ENCODE data around the gene CC2D1B.
"Not testable (repeated sequence)": the region's sequence is repeated elsewhere in the genome, so short reads cannot be mapped to it uniquely, and the experiment has no call there.

CC2D1B gene, protein sequence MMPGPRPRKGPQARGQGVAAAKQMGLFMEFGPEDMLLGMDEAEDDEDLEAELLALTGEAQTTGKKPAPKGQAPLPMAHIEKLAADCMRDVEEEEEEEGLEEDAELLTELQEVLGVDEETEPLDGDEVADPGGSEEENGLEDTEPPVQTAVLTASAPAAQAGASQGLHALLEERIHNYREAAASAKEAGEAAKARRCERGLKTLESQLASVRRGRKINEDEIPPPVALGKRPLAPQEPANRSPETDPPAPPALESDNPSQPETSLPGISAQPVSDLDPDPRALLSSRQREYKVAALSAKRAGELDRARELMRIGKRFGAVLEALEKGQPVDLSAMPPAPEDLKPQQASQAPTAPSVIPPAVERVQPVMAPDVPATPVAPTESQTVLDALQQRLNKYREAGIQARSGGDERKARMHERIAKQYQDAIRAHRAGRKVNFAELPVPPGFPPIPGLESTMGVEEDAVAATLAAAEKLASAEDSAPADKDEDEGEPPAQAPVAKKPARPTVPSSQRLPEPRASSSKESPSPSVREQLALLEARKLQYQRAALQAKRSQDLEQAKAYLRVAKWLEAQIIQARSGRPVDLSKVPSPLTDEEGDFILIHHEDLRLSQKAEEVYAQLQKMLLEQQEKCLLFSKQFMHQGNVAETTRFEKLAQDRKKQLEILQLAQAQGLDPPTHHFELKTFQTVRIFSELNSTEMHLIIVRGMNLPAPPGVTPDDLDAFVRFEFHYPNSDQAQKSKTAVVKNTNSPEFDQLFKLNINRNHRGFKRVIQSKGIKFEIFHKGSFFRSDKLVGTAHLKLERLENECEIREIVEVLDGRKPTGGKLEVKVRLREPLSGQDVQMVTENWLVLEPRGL

DNA sequence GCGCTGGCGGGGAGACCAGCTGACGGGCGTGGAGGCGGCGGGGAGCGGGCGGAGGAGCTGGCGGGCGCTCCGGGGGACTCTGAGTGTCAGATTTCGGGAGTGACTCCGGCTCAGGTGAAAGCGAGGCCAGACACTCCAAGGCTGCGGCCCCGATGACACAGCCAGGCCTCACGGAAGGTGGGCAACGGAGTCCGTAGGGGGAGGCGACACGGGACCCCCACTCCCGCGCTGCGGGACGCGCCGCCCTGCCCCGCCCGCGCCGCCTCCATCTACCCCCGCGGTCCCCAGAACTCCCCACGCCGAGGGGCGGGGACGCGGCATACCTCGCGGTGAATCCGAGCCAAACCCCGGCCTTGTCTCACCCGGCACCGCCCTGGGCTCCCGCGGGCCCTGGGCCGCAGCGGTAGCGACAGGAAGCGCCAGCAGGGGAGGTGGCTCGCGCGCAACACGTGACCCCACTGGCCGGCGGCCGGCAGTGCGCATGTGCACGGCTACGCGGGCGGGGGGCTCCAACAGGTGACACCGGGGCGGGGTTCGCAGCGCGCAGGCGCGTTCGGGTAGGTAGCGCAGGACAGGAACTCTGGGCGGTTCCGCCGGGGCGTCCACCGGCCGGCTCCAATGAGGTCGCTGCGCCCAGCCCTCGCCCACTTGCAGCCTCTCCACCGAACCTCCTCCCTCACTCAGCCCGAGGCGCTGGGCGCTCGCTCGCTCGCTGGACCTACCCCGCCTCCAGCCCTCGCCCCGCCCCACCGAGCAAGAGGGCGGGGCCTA lies at the start of gene CC2D1B:
Gene CC2D1B (minus strand): TSS at position 460 of the 771 bp plus-strand sequence. CDS start 1,585 bp downstream, outside the sequence.
- peak; percentile 95 for DNase-seq

DNA sequence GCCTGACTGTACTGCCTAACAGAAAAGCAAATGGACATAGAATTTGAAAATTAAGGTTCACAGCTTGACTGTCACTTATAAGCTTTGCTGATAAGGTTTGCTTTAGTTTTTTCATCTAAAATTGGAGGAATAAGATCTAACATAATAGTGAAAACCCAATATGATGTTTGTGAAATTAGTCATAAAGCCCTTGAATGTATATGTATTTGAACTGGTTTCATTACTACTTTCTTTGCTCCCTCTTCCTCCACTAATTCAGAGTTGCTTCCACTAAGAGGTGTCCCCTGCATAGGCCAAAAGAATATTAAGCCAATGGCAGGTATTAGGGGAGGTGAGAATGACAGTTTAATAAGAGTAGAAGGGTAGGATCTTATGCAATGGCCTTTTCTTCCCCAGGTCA lies 48.9 kb upstream of the CC2D1B start:
- no peak for DNase-seq

DNA sequence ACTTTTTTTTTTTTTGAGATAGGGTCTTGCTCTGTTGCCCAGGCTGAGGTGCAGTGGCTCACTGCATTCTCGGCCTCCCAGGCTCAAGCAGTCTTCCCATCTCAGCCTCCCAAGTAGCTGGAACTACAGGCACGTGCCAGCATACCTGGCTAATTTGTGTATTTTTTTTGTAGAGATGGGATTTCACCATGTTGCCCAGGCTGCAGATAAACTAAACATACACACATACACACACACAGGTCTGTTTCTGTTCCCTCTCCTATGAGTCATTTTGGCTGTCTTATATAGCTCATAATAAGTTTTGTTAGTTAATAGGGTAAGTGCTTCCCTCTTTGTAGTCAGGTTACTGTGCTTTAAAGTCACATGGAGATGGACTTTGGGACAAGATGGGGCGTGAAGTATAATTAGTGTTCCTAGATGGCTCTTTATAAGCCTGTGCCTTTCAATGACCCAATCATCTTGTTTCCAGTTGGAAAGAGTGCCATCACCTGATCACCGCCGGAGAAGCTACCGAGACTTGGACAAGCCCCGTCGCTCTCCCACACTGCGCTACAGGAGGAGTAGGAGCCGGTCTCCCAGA lies 47.5 kb upstream of the CC2D1B start:
- no peak for DNase-seq

DNA sequence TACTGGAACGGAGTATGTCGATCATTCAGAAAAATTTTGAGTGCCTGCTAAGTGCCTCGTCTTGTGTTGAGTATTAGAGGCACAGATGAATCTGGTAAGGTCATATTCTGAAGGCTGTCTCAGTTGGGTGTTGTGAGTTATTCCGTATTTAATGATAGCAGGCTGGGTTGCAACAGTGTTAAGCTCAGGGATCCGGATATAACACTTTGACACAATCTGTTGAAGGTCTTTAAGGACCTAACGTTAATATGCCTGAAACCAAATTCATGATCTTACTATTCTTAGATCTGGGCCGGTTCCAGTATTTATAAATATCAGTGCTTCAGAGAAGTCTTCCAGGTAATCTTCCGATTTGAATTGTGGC lies 39.0 kb upstream of the CC2D1B start:
- DNase-seq, result no peak

DNA sequence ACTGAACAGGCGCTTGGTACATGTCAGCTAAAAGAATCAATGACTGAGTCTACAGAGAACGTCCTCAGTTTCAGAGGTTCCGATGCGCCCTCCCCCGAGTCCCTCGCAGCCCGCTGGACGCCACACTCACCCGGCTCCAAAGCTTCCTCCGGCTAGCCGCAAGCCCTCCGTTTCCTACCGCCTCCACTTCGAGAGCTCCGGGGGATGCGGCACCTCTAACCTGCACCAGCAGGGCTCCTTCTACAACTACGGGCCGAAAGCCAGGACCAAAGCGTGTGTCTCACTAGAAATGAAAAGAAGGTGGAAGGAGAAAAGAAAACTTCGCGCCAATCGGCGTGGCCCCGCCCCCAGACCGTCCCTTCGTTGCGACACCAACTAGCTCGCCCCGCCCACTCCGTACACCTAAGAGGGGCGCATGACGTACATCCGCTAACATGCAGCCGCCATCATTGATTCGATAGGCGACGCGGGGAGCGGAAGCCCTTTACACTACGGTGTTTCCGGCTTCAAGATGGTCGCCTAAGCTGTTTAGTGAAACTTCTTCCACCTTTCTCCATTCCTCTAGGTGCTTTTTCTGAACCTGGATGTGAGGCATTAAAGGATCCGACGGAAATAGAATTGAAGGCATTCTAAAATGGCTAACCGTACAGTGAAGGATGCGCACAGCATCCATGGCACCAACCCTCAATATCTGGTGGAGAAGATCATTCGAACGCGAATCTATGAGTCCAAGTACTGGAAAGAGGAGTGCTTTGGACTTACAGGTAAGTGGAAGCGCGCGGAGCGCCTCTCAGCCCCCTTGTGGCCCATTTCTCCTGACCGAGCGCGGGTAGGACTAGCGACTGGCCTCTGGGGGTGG lies 38.3 kb upstream of the CC2D1B start, which contains the start of the genes ORC1 and PRPF38A:
Gene ORC1 (minus strand): TSS at position 308 of the 859 bp plus-strand sequence. CDS start 2,200 bp downstream, outside the sequence.
Gene PRPF38A (plus strand): TSS at position 487 of the 859 bp plus-strand sequence. CDS start 148 bp downstream, at position 635.
- DNase-seq, result peak; percentile 95

DNA sequence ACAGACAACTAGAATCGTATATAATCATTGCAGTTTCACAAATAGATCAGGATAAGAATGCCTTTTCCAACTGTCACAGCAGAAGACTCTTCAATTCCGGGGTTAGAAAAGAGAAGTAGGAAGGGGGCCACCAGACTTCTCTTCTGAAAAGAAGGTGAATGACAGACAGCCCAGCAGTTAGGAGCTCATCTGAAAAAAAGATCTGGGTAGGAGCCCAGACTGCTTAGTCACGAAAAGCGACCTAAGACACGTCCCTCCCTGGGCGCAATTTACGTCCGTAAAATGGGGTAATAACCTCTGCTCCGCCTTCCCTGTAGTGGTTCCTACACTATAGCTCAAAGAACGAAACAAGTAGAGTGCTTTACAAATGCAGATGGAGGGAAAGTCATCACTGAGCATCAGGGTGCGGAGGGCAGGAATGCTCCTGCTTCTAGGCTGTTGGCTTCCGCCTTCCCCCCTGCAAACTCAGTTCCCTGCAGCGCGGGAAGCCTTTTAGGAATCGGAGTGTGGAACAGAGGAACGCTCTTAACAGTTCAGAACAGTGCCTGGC lies 37.6 kb upstream of the CC2D1B start:
- no peak for DNase-seq

DNA sequence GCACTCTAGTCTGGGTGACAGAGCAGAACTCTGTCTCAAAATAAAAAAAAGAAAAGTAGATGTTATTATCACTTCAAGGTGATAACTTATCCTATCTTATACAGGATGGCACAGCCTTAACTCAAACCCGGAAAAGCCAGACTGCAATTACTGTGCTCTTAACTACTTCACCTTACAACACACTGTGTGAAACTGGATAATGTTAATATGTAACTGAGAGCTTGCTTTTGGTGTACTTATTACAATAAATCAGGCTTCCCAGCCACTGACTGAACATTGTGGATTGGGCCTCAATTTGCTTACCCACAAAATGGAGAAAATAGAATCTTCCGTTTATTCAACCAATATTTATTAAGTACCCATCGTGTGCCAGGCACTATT lies 36.8 kb upstream of the CC2D1B start:
- no peak for DNase-seq

DNA sequence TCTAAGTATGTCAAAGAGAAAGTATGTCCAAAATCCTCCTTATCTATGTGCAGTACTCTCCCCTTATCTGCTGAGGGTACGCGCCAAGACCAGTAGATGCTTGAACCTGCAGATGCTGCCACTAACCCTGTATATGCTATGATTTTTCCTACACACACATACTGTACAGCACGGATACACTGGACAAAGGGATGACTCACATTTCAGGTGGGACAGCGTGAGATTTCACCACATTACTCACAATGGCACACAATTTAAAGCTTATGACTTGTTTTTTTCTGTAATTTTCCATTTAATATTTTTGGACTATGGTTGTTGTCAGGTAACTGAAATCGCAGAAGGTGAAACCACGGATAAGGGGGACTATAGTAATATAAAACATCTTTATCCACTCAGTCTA lies 34.1 kb upstream of the CC2D1B start:
- DNase-seq, result no peak

DNA sequence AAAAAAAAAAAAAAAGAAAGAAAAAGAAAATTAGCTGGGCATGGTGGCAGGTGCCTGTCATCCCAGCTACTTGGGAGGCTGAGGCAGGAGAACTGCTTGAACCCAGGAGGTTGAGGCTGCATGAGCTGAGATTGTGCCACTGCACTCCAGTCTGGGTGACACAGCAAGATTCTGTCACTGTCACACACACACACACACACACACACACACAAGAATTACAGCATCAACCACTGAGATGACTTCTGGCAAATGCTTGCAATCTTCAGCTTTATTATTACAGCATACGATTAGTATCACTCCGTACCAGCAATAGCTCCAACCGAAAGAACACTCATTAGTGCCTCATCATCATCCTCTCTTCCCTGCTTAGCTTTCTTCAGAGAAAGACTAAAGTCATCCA lies 33.6 kb upstream of the CC2D1B start:
- DNase-seq, result no peak

DNA sequence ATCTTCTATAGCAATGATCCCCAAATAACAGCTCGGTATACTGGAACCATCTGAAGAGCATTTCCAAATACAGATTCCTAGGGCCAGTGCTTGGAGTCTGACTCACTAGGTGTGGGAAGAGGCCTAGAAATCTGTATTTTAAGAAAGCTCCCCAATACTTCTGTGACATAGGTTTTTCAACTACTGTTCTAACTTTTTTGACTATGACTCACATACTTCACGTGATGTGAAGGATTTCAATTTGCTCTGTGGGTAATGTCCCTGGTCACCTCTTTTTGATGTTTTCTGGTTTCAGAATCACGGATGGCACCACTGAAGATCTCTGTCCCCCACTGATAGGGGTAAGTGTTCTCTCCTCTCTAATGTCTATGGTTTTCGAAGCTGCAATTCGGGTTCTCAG lies 27.2 kb upstream of the CC2D1B start:
- DNase-seq, result no peak

DNA sequence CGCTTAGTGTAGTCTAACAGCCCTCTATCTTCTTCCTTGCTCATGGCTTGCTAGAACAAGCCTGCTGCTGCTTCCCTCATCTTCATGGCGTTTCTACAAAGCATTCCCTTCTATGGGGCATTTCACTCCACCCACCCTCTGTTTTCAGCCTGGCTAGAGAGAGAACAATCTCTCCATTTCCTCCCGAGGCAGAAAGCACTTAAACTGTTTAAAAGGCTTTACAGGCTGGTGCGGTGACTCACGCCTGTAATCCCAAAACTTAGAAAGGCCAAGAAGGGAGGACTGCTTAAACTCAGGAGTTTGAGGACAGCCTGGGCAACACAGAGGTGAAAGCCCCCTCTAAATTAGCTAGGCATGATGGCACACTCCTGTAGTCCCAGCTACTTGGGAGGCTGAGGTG lies 20.5 kb upstream of the CC2D1B start:
- no peak for DNase-seq

DNA sequence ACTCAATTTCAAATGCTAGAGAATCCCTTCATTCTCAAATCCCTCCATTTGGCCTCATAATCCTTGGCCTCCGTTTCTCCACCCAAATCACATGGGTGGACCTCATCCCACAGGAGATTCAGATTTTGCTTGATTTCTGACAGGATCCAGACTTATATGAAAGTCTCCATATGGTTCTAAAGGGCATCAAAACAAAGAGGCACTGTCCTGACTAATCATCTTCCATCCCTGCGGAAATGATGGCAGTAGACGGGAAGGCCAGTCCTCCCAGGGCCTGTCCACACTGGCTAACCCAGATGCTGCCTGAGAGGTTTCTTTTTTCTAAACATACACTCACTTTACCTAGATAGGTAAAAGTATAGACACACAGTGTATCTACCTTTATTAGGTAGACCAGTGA lies 19.4 kb upstream of the CC2D1B start:
- DNase-seq, result no peak

DNA sequence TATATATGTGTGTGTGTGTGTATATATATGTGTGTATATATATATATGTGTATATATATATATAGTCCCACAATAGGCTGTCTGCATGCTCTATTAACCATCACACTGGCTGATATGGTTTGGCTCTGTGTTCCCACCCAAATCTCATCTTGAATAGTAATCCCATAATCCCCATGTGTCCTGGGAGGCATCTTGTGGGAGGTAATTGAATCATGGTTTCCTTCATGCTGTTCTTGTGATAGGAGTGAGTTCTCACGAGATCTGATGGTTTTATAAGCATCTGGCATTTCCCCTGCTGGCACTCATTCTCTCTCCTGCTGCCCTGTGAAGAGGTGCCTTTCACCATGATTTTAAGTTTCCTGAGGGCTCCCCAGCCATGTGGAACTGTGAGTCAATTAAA lies 3.8 kb upstream of the CC2D1B start:
- DNase-seq, result not testable (repeated sequence)

DNA sequence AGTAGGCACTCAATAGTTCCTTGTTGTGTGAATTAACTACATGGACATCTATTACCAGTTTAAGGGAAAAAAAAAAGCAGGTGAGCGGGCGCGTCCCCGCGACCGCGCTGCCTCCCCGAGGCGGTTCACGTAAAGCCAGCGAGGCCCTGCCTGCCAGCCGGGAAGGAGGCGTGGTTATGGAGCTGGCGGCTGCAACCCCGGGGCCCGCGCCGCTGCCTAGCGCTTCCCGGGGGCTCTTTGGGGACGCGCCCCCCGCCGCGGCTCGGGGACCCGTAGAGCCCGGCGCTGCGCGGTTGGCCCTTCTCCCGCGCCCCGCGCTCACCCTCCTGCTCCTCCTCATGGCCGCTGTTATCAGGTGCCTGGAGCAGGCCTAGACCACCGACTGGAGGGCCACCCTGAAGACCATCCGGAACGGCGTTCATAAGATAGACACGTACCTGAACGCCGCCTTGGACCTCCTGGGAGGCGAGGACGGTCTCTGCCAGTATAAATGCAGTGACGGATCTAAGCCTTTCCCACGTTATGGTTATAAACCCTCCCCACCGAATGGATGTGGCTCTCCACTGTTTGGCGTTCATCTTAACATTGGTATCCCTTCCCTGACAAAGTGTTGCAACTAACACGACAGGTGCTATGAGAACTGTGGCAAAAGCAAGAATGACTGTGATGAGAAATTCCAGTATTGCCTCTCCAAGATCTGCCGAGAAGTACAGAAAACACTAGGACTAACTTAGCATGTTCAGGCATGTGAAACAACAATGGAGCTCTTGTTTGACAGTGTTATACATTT lies 2.6 kb upstream of the CC2D1B start:
- DNase-seq, result peak; percentile 60

DNA sequence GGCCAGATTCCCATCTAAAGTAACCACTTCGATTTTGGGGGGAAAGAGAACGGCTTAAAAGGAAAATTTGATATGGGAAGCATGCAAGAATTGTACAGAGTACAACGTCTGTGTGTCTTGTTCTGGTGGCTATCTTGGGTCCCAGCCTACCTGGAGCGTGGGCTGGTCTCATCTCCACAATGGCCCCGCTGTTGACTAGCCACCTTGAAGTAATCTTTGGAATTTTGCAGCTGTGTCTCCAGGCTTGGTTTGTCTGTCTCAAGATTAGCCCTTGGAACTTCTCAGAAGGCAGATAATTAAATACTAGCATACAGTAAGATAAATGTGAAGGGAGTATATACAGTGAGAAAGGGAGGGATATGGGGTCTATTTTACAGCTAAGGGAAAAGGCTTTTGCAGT lies 1.3 kb upstream of the CC2D1B start:
- no peak for DNase-seq

DNA sequence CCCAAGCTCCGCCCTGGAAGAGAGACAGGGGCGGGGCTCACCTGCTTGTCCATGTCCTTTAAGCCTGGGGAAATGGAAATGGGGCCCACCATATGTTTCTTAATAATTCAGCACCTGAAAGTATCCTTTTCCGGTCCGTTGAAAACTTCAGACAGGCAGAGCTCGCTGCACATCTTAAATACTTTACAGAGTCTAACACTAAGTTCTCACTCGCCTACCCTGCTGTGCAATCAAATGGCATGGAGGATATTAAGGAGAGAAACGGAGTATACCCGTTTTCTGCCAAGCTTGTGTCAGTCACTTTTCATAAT lies 467 bp upstream of the CC2D1B start:
- DNase-seq, result no peak

DNA sequence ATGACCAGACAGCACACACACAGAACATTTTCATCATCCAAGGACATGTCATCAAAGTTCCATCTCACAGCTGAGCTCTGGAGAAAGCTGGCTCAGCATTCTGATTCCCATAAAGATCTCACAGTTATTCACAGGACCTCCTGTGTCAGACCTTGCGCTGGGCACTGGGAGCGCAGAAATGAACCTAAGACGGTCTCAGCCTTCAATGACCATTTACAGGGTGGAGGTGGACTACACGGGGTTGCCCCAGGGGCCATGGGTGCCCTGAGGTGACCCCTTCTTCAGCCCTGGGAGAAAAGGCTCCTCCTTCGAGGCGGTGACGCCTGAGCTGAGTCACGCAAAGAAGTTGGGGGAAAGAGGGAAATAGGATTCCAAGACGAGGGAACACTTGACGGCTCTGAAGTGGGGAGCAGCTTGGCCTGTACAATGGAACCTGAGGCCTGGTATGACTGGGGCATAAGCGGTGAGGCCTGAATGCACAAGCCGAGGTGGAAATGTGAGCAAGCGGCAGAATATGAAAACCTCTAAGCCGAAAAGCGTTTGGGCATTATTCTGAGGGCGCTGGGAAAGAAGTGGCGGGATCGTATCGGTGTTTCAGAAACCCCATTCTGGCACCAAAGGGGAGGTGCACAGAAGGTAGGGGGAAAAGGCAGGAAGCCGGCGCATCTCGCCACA lies 797 bp downstream of the CC2D1B start:
- peak; percentile 22 for DNase-seq

DNA sequence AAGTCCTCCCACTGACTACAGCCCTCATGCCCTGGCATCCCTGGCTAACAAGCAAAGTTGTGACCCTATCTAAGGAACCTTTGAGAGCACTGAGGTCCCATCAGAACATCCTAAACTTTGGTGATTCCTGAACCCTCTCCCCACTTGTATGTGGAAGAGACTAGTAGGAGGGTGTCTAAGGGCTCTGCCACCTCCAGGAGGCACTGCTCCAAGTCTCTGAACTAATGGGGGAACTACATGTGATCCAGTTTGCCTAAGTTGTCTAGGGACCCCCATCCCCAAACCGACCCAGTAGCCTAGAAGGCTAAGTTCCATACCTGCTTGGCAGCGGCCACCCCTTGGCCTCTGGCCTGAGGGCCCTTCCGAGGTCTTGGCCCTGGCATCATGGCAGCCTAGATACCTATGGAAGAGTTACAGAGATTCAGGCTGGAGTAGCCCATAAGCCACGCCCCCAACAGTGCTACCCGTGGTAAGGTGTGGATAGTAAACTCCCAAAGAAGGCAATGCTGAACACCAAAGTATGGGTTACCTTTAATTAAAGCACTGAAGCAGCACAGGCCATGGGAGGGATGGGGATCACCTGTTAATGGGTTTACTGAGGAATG lies 1.7 kb downstream of the CC2D1B start:
- DNase-seq, result no peak

DNA sequence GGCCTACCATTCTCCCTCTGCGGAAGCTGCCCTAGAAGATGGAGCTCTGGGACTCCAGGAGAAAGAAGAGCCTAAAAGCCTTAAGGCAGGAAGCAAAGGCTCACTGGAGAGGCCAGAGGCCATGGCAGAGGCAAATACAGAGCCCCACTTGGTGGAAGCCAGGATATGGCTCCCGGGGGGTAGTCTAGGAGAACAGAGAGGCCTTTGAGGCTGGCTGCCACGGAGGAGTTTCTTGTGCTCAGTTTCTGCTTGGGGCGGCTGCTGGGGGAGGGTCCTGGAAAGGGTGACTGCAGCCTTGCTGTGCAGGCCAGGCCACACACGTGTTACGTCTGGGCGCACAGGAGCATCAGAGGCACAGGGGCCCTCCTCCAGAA lies 5.4 kb downstream of the CC2D1B start:
- no peak for DNase-seq

All from NCI-H1092 treated with DMSO at 0.1 percent for 48 hours (cell line).